OCI-LY7 (cell line): Measurements from ENCODE around the gene SOD1. TPM values are rescaled to one million over a fixed set of nuclear protein-coding genes. Genes with fewer than 3 reads are reported as not detected.
"Not testable (repeated sequence)": the region's sequence is repeated elsewhere in the genome, so short reads cannot be mapped to it uniquely, and the experiment has no call there.

ENCODE experiments used
- BruUV-seq: library from RNA; stranded (reverse); fragments of 400-500 nt; replicated peaks from 2 replicates; lab custom pipeline; 2021; lab: Mats Ljungman, UMichigan
- CTCF ChIA-PET: fragments of 300-600 bp; sonication (Branson Sonifier 250); formaldehyde crosslinking; loops from one replicate; lab custom pipeline; 2022; ENCODE audit warnings: antibody characterized with exemption; ENCODE audit not compliant: unreplicated experiment; lab: Charles Lee
- POLR2A ChIA-PET: fragments of 300-600 bp; sonication (Branson Sonifier 250); formaldehyde crosslinking; loops from one replicate; lab custom pipeline; 2022; ENCODE audit warnings: antibody characterized with exemption; lab: Charles Lee
- DNase-seq: peaks from one replicate; pipeline ENCODE4 v3.0.0-alpha.2; 2015; ENCODE audit warnings: low spot score
- H2AFZ ChIP-seq: fragments of 200-600 bp; sonication (generic), shearing (Covaris generic); 2 replicates; pipeline ENCODE4 v1.6.1; 2014; ENCODE audit warnings: mild to moderate bottlenecking, antibody characterized with exemption, low read length, moderate library complexity
- H3K27ac ChIP-seq: fragments of 200-600 bp; sonication (generic); 2 replicates; pipeline ENCODE4 v1.5.1; 2014; ENCODE audit warnings: mixed run types, low read depth, mild to moderate bottlenecking, moderate library complexity, low read length, inconsistent platforms; ENCODE audit not compliant: poor library complexity, severe bottlenecking
- H3K36me3 ChIP-seq: fragments of 200-600 bp; sonication (generic); 2 replicates; pipeline ENCODE4 v1.6.1; 2014; ENCODE audit warnings: mild to moderate bottlenecking, antibody characterized with exemption, low read length, moderate library complexity, mixed read lengths; ENCODE audit not compliant: insufficient read depth
- H3K4me1 ChIP-seq: fragments of 200-600 bp; sonication (generic); 2 replicates; pipeline ENCODE4 v1.5.1; 2014; ENCODE audit warnings: mild to moderate bottlenecking, low read length; ENCODE audit not compliant: insufficient read depth, poor library complexity, severe bottlenecking
- H3K4me2 ChIP-seq: fragments of 200-600 bp; sonication (generic); 2 replicates; pipeline ENCODE4 v1.6.1; 2014; ENCODE audit warnings: mild to moderate bottlenecking, low read length
- H3K4me3 ChIP-seq: fragments of 200-600 bp; sonication (generic); 2 replicates; pipeline ENCODE4 v1.5.1; 2014; ENCODE audit warnings: mild to moderate bottlenecking, low read depth, low read length; ENCODE audit not compliant: poor library complexity, severe bottlenecking
- H3K79me2 ChIP-seq: fragments of 200-600 bp; sonication (generic); 2 replicates; pipeline ENCODE4 v1.6.1; 2016; ENCODE audit warnings: low read depth, mild to moderate bottlenecking, low read length, moderate library complexity, mixed read lengths; ENCODE audit not compliant: insufficient read depth
- H3K9me2 ChIP-seq: fragments of 200-600 bp; sonication (generic); 2 replicates; pipeline ENCODE4 v1.6.1; 2016; ENCODE audit warnings: mild to moderate bottlenecking, low read length, mixed read lengths; ENCODE audit not compliant: insufficient read depth
- H3K9me3 ChIP-seq: fragments of 200-600 bp; sonication (generic); 2 replicates; pipeline ENCODE4 v1.6.1; 2014; ENCODE audit warnings: mild to moderate bottlenecking, mixed run types, low read length, mixed read lengths
- H4K20me1 ChIP-seq: fragments of 200-600 bp; sonication (generic); 2 replicates; pipeline ENCODE4 v1.6.1; 2014; ENCODE audit warnings: mild to moderate bottlenecking, antibody characterized with exemption, low read length, moderate library complexity, mixed read lengths; ENCODE audit not compliant: insufficient read depth
- EZH2phosphoT487 ChIP-seq: fragments of 200-600 bp; sonication (generic); IDR thresholded peaks from 2 replicates; pipeline ENCODE4 v1.6.1; 2018; ENCODE audit warnings: low read depth, borderline replicate concordance, mild to moderate bottlenecking, mixed run types, antibody characterized with exemption, low read length, moderate library complexity, mixed read lengths
- intact Hi-C: fragments of 100-400 bp; cut with micrococcal nuclease; formaldehyde crosslinking; loops from one replicate; pipeline ENCODE4 v1.10.0; 2022; ENCODE audit not compliant: unreplicated experiment
- total RNA-seq, 2 experiments: library from RNA; depleted of rRNA in 1 of 2; stranded (reverse); fragments of >200 nt in 1 of 2; shearing (Covaris generic) in 1 of 2; gene quantifications; 2 replicates each; pipeline ENCODE4 v1.2.3, GENCODE V29; 2014 to 2022
- TF ChIP-seq, protein P1 (sequence below): fragments of 200-600 bp; sonication (generic); conservative IDR thresholded peaks from 2 replicates; pipeline ENCODE4 v1.5.1; 2014; ENCODE audit warnings: mild to moderate bottlenecking, antibody characterized with exemption, low read length, moderate library complexity, mixed read lengths

Gene SOD1
- total RNA-seq, 2 experiments from 2014 or later: 229 to 307 TPM

DNA sequence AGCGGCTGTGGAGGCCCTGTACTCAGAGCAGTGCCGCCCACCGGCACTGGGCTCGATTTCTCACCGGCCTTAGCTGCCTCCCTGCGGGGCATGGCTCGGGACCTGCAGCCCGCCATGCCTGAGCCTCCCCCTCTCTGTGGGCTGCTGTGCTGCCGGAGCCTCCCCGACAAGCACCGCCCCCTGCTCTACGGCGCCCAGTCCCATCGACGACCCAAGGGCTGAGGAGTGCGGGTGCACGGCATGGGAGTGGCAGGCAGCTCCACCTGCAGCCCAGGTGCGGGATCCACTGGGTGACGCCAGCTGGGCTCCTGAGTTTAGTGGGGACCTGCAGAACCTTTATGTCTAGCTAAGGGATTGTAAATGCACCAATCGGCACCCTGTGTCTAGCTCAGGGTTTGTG lies 5.2 kb upstream of the SOD1 start:
- POLR2A ChIA-PET: no interaction called here
- Histone ChIP-seq H2AFZ (no peak overlapping the region), H3K4me3 (no peak overlapping the region), H3K9me2 (no peaks in the 10 kb centered on the region), H3K4me2 (no peak overlapping the region), H3K27ac (no peak overlapping the region), H3K4me1 (peaks cover 6% of the 10 kb centered on the region), H3K9me3 (peaks cover 6% of the 10 kb centered on the region; the same call in 1 of the 2 replicates), H4K20me1 (no peaks in the 10 kb centered on the region), H3K36me3 (no peaks in the 10 kb centered on the region), H3K79me2 (no peaks in the 10 kb centered on the region)
- intact Hi-C loops: no loop called here
- DNase-seq: no peak
- CTCF ChIA-PET: no interaction called here
- no TSS peak for BruUV-seq
- TF ChIP-seq EZH2phosphoT487: no peak
- TF ChIP-seq, protein P1, sequence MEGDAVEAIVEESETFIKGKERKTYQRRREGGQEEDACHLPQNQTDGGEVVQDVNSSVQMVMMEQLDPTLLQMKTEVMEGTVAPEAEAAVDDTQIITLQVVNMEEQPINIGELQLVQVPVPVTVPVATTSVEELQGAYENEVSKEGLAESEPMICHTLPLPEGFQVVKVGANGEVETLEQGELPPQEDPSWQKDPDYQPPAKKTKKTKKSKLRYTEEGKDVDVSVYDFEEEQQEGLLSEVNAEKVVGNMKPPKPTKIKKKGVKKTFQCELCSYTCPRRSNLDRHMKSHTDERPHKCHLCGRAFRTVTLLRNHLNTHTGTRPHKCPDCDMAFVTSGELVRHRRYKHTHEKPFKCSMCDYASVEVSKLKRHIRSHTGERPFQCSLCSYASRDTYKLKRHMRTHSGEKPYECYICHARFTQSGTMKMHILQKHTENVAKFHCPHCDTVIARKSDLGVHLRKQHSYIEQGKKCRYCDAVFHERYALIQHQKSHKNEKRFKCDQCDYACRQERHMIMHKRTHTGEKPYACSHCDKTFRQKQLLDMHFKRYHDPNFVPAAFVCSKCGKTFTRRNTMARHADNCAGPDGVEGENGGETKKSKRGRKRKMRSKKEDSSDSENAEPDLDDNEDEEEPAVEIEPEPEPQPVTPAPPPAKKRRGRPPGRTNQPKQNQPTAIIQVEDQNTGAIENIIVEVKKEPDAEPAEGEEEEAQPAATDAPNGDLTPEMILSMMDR: no peak

DNA sequence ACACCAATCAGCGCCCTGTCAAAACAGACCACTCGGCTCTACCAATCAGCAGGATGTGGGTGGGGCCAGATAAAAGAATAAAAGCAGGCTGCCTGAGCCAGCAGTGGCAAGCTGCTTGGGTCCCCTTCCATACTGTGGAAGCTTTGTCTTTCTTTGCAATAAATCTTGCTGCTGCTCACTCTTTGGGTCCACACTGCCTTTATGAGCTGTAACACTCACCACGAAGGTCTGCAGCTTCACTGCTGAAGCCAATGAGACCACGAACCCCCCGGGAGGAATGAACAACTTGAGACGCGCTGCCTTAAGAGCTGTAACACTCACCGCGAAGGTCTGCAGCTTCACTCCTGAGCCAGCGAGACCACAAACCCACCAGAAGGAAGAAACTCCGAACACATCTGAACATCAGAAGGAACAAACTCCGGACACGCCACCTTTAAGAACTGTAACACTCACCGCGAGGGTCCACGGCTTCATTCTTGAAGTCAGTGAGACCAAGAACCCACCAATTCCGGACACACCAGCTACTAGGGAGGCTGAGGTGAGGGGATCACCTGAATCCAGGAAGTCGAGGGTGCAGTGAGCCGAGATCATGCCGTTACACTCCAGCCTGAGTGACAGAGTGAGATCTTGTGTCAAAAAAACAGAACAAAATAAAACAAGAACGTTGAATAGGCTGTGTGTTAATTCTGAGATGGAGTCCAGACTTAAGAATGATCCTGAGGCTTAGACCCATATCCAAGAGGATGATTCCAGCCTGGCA lies 4.5 kb upstream of the SOD1 start:
- H3K36me3 ChIP-seq, intact Hi-C loops, H4K20me1 ChIP-seq, H2AFZ ChIP-seq, BruUV-seq, H3K79me2 ChIP-seq, H3K27ac ChIP-seq, CTCF ChIA-PET, H3K9me3 ChIP-seq, H3K4me1 ChIP-seq, H3K9me2 ChIP-seq, H3K4me3 ChIP-seq, DNase-seq, POLR2A ChIA-PET, H3K4me2 ChIP-seq: not testable (repeated sequence)

DNA sequence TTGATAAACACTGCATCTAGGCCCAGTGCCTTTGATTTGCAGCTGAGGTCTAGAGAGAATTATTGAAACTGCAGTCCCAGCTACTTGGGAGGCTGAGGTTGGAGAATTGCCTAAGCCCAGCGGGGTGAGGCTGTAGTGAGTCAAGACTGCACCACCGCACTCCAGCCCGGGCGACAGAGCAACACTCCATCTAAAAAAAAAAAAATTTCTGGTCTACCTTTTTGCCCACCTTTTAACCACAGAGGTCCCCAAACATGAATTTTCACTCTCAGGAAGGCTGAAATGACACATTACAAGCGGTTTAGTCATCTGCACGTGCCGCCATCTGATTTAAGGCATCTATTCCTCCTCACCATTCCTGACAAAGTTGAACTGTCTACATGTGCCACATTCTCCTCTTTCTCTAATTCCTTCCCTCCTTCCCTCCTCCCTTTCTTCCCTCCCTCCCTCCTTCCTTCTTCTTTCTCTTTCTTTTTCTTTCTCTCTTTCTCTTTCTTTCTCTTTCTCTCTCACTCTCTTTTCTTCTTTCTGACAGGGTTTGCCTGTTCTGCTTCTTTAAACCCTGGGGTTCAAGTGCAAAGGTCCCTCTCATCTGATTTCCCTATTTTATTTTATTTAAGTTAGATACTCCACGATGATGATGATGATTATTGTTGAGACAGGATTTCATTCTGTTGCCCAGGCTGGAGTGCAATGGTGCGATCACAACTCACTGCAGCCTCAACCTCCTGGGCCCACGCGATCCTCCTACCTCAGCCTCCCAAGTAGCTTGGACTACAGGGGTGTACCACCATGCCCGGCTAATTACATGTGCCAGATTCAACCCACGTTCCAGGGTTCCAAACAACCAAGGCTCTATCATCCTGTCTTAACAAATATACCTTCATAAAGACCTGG lies 3.0 kb upstream of the SOD1 start:
- Histone ChIP-seq H4K20me1 (peaks cover 12% of the 10 kb centered on the region), H3K4me2 (no peak overlapping the region), H3K9me2 (no peaks in the 10 kb centered on the region), H3K4me1 (peaks cover 12% of the 10 kb centered on the region), H3K9me3 (no peaks in the 10 kb centered on the region), H3K4me3 (no peak overlapping the region), H2AFZ (no peak overlapping the region), H3K27ac (no peak overlapping the region), H3K36me3 (peaks cover 3% of the 10 kb centered on the region), H3K79me2 (peaks cover 14% of the 10 kb centered on the region)
- ChIA-PET POLR2A (no interaction called here), CTCF (no interaction called here)
- intact Hi-C loops: no loop called here
- no peak for TF ChIP-seq EZH2phosphoT487
- TF ChIP-seq, protein P1: no peak
- no TSS peak for BruUV-seq
- no peak for DNase-seq
